Stromal cell of bone marrow (primary cell): ENCODE data around the gene NUP155.
"Not testable (repeated sequence)": the region's sequence is repeated elsewhere in the genome, so short reads cannot be mapped to it uniquely, and the experiment has no call there.

Source experiments
- DNase-seq: peaks from one replicate; pipeline ENCODE4 v3.0.0-alpha.2; 2012; ENCODE audit warnings: low read depth

The NUP155 gene

GRCh38 chr5:37275511-37275910 is 95.4 kb downstream of the NUP155 start:
- DNase-seq, result no peak

GRCh38 chr5:37272511-37272910 is 98.4 kb downstream of the NUP155 start:
- no peak for DNase-seq

GRCh38 chr5:37268100-37268499 is 102.8 kb downstream of the NUP155 start:
- not testable (repeated sequence) for DNase-seq

DNA sequence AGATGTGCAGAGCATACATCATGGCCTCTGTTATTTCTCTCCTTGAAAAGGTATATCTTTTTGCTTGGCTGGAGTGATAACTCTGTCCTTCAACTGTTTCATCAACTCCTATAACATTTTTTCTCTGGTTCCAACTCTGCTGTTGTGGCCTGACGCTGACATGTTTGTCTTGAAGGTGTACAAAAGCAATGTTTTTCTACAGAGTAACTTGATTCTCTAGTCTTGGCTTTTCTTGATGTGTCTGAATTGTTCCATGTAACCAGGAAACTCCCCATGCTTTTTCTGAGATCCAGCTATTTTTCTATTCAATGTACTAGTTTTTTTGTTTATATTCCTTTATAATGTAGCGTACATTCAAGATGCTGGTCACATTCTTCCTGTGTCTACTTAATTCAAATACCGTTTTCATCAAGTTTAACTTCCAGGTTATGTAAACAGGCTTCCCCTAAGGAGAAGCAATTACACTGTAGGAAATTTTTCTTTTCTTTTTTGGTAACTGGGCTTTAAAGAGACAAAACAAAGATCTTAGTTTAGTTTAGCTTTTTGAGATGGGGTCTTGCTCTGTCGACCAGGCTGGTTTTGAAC is 115.0 kb downstream of the NUP155 start:
- DNase-seq, result no peak

DNA sequence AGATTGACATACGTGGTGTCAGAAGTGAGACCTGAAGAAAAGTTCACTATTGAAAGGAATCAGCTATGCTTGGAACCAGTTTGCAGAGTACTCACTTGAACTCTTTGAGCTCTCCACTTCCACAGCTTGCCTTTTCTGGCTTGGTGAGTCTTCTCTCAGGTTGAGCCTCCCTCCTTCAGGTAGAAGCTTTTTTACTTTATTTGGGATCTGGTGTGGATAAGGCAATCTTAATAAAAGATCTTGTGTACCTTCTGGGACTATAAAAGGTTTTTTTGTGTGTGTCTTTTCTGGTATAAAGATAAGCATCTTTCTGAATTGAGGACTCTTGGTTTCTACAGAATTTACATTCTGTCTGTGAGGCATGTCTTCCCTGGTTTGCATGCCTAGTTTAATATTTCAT is 116.3 kb downstream of the NUP155 start:
- no peak for DNase-seq

DNA sequence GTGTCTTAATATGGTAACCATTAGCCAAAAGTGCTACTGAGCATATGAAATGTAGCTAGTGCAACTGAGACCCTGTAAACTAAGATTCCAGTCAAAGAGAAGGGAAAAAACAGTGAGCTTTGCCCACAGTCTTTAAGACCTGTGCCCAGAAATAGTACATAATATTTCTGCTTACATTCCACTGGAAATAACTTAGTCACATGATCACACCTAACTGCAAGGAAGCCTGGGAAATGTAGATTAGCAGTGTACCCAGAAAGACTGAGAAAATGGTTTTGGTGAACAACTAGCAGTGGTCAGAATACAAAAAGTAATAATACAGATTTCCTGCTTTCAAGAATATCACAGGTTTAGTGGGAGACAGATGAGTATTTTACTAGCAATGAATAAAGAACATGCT is 119.2 kb downstream of the NUP155 start:
- no peak for DNase-seq

DNA sequence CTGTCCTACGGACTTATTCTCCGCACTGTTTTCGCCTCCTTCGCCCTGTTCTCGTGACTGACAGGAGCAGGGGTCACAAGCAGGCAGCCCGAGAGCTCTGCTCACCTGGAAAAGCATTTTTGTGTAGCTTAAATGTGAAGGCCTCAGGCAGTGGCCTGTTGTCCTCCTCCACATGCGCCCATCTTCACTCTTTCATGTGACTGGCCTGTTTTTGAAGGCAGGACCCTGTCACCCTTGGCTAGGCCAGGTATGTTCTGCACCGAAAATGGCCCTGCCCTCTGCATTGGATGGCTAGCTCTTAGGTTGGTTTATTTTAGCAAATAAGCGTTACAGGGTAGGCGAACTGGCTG is 121.1 kb downstream of the NUP155 start:
- no peak for DNase-seq

DNA sequence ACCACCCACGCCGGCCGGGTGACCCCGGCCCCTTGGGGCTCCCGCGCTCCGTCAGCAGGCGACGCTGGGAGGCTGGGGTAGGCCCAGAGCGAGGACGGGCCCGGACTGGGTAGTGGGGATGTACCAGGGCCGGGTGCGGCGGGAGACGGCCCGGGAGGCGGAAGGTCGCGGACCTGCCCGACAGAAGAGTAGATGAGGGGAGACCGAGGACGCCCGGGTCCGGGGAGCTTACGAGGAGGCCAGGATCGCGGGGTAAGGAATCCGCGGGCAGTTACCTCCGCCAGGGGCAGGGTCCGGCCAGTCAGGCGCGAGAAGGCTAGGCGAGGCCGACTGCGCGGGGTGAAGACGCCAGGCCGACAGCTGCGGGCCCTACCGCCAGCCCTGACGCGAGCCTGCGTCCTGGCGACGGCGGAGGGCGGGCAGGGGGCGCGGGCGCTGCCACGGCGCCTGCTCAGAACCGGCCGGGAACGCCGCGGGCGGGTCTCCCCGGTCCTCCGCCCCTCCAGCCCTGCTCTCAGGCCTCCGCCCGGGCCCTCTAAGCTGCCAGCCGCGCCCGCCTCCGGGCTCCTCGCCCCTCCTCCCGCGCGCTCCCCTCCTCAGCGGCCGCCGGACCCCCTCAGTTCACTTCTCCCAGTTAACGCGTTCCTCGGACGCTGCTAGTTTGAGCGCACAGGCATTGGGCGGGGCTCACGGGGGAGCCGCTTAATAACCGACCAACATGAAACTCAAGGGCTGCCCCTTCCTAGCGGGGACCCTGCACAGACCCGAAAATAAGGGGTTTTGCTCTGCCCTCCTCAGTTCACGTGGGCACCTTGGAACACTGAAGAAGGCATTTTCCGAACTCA is 121.7 kb downstream of the NUP155 start, which contains the start of gene CPLANE1:
CPLANE1 (minus strand) TSS at position 407 of the 845 bp plus-strand sequence. CDS start 1,678 bp downstream, outside the sequence.
- peak; percentile 58 for DNase-seq

DNA sequence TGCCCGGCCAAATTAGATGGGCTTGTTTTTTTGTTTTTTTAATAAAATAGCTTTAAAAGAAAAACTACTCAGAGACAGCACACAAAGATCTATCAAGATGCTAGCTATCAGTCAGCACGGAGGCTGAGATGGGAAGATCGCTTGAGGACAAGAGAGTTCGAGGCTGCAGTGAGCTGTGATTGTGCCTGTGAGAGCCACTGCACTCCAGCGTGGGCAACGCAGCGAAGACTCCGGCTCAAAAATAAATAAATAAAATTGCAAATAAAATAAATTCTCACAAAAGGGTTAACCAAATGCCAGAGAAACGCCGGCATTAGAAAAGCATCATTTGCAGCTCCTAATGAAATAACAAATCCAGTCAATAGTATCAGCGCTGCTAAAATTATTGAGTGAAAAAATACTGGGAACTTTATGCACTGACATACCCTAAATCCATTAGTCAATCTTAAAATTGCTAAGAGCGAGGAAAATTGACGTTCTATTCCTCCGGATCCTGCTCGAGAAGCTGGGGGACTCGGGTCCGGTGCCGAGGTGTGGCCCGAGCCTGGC is 122.4 kb downstream of the NUP155 start:
- no peak for DNase-seq

- no peak for DNase-seq
These were observed 123.4 kb downstream of the NUP155 start for GRCh38 chr5:37247496-37247895.

DNA sequence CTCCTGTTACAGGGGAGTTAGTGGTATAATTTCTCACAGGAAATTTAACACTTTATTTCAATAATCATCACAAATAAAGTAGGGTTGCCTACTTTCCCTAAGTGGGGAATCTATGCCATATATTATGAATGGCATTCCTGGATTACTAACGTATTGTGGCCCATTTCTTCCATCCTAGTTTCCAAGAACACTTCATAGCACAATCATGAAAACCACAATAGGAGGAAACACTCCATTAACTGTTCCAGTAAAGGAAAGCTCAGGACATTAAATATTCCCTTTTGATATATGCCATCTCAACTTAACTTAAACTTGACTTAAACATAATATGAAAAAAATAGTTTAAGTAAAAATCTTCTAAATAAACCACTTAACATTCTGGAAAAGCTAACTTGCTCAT is 123.9 kb downstream of the NUP155 start:
- no peak for DNase-seq
